ENCODE results near the gene NAGA.
"Not testable (repeated sequence)": the region's sequence is repeated elsewhere in the genome, so short reads cannot be mapped to it uniquely, and the experiment has no call there.

Gene NAGA

DNA sequence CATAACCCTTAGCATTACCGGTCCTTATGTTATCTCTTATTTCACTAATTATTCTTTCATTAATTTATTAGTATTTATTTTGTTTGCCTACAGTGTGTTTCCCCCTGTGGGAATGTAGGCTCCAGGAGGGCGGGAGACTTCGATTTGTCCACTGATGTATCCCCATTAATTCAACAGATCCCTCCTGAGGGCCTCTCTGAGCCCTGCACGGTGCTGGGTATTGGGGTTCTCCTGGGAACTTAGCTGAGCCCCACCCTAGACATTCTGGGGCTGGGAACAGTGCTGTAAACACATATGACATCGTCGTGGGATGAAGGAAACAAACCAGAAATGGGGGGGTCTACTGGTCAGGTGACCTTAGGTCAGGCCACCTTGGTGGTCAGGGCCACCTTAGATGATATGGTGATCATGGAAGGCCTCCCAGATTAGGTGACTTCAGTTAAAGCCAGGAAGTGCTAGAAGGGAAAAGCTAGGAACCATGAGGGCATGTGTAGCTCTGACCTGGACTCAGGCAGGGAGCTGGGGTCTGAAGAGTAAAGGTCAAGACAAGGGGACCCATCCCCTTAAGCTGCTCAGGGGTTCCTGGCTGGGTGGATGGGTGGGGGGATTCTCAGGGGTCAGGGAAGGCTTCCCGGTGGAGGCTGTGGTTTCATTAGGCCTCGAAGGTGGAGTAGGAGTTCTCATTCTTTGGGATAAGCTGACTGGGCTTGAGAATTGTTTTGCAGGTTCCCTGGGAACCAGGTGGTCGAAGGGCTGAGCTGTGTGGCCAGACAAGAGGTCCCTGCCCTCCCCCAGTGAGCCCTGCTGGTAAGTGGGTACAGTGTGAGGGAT, 4.4 kb upstream of the NAGA start:
- no peak for DNase-seq (ENCODE audit: low spot score)

DNA sequence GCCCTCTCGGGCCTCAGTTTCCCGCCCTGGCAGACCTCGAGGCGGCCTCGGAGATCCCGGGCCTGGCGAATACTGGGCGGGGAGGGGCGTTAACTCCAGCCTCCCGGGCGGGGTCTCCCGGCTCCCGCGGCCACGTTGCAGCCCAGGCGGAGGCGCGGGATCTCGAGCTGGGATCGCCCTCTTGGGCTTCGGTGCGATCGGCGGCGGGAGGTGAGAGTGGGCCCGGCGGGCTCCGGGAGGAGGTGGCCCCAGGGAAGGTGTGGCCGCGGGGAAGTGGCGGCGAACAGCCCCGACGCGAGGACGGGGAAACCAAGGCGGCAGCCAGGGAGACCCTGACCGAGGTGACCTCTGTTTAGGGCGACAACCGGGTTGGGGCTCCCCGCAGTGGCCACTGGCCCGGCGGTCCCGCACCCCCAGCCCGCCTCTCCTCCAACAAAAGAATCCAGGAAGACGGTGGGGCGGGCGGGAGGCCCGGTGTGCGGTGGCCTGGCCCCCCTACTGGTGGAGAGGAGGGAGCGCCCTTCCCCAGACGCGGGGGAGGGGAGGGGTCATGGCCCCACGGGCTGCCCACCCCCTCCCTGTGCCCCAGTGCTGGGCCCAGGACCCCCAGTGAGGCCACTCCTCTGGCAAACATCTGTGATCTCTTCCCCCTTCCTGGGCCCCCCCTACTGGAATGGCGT, 3.7 kb upstream of the NAGA start, which contains the start of gene PHETA2:
Gene PHETA2, plus strand, starts transcription at position 117 of the 680 bp plus-strand sequence. CDS start 3,046 bp downstream, outside the sequence.
- no peak for DNase-seq (ENCODE audit: low spot score)

DNA sequence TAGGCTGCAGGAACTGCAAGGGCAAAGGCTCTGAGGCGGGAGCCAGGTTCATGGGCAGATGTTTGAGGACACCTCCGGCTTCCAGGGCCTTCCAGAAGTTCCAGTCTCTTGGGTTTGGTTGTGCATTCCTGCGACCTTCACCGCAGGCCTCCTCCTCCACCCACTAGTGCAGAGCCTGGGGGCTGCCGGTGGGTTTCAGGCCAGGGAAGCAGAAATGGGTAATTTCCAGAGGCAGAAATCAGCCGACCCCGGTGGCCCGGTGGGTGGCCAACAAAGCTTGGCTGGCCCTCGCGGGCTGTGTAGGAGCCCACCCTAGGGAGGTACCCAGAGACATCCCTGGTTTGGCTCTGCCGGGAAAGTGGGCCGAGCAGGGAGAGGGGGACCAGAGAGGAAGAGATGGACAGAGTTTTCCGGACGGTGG, 3.0 kb upstream of the NAGA start:
- DNase-seq (ENCODE audit: low spot score) = no peak

DNA sequence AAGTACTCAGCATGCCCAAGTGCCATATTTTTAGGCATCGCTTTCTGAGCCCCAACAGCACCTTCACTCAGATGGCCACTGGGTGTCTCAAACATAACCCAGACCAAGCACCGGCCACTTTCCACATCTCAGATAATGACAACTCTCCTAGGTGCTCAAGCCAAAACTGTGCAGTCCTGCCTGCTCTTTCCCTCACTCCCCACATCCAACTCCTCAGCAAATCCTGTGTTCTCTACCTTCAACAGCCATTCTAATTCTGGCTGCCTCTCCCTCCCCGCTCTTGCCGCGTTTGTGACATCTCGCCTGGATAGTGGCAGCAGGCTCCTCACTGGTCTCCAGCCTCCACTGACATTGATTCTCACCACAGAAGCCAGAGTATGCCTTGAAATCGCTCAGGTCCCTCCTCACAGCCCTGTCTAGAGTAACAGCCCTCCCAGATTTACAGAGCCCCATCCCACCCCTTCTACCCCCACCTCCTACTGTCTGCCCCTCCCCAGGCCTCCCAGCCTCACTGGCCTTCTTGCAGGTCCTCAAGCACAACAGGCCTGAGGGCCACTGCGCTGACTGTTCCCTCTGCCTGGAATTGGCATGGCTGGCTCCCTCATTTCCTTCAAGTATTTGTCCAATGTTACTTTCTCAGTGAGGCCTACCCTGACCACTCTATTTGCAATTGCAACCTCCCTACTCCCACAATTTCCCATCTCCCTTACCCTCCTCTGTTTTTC, 2.2 kb upstream of the NAGA start:
- no peak for DNase-seq (ENCODE audit: low spot score)

DNA sequence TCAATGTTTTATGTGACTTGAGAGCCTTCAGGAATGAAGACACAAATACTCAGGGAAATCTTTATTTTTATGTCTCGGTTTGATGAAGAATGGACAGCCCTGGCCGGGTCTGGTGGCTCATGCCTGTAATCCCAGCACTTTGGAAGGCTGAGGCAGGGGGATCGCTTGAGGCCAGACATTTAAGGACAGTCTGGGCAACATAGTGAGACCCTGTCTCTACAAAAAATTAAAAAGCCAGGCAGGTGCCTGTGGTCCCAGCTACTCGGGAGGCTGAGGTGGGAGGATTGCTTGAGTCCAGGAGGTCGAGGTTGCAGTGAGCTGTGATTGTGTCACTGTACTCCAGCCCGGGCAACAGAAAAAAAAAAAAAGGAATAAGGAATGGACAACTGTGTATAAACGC, 896 bp upstream of the NAGA start:
- DNase-seq (ENCODE audit: low spot score) = not testable (repeated sequence)

DNA sequence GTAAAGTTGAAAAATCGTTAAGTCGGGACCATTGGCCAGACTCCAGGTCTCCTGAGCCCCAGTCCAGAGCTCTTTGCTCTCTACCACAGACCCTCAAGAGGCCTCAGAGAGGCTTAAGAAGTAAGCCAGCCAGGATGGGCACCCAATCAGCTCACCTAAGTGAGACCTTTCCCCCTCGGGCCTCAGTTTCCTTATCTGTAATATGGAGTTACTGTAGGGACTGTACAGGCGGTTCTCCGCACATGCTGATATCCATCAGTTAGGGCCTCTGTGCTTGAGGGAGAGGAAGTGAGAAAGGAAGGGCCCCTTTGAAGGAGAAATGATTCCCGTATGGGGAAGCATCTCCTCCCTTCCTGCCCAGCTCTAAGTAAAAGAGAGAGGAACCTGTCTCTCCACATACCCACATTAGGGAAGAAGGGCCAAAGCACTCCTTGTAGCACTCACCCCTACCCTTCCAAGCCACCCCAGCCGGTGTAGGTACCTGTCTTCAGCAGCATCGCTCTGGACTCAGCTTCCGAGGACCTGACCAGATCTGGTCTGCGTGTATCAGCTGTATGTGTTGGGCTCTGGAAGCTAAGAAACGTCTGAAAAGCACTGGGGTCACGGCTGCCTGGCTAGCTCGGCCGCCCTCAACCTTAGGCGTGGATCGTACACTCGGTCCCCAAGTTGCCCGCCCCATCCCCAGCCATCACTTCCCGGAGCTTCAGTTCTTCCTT, 653 bp downstream of the NAGA start:
- no peak for DNase-seq (ENCODE audit: low spot score)

DNA sequence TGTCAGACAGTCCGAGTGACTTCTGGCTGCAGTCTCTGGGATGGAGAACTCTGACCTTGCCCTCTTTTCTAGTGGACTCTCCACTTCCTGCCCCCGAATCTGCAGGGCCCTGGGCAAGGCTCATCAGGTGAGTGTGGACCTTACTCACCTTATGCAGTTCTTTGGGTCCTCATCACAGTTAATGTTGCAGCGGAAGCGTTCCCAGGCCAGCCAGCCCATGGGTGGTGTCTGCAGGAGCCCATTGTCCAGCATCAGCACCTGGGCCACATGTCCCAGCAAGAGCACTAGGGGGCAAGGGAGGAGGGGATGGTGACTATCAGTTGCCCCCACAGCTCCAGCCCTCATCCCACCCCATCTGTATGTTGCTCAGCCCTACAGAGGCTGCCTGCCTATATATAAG, 2.3 kb downstream of the NAGA start:
- no peak for DNase-seq (ENCODE audit: low spot score)

DNA sequence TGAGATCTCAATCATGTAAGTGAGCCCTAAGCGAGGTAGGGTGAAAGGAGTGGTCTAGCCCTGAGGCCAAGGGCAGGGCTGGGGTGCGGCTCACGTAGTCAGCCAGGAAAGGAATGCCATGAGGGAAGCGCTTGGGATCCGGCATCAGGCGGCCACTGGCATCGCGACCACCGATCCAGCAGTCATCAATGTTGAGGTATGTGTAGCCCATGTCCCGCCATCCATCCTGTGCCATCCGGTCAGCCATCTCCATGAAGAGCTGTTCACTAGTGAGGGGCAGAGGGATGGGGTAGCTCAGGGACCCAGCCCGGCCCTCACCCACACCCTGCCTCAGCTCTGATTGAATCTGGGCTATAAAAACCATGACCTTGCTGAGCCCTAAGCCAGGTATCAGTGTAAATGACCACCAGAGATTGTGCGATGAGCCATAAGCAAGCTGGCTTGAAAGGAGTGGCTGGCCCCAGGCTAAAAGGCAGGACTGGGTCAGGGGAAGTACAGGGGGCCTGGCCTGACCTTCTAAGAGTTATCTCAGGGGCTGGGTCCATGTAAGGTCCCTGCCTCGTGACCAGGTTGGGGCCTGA, 2.9 kb downstream of the NAGA start:
- no peak for DNase-seq (ENCODE audit: low spot score)

DNA sequence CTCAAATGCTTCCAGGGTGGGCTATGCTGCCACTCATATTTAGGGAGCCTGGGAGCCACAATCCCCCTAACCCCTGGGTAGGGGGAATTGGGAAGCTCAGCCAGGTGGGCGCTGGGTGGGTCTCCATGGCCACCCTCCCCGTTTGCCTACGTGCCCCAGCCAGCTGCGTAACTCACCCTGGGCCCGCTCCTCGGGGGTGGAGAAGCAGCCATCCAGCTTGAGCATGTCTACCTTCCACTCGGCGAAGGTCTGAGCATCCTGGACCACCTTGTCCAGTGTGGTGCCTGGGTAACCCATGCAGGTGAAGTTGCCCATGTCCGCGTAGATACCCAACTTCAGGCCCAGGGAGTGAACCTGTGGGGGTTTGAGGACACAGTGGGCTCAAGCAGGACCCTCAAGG, 3.7 kb downstream of the NAGA start:
- no peak for DNase-seq (ENCODE audit: low spot score)

DNA sequence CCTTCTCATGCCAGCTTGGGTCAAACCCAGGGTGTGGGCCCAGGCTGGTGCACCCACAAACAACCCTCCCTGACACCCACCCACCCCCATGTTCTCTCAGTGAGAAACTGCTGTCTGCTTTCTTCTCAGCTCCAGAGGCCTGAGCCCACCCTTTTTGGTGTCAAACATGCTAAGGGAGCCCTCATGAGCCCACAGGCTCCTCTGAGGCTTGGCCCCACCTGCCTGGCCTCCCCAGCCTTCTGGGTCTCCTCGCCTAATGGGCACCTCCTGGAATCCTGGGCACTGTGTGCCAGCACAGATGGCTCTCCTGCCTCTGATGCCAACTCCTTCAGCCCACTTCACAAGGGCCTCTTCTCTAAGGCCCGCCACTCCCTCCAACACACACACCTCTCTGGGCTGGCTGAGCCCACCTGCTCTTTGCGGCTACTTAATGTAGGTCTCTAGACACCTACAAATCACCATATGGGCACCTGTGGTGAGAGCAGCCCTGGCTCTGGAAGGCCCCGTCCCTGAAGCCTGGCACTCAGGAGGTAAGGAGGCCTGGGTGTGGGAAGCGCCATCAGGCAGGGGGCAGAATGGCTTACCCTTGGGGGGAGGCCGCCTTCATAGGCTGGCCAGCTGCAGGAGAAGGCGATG, 4.4 kb downstream of the NAGA start:
- DNase-seq (ENCODE audit: low spot score) = no peak

DNA sequence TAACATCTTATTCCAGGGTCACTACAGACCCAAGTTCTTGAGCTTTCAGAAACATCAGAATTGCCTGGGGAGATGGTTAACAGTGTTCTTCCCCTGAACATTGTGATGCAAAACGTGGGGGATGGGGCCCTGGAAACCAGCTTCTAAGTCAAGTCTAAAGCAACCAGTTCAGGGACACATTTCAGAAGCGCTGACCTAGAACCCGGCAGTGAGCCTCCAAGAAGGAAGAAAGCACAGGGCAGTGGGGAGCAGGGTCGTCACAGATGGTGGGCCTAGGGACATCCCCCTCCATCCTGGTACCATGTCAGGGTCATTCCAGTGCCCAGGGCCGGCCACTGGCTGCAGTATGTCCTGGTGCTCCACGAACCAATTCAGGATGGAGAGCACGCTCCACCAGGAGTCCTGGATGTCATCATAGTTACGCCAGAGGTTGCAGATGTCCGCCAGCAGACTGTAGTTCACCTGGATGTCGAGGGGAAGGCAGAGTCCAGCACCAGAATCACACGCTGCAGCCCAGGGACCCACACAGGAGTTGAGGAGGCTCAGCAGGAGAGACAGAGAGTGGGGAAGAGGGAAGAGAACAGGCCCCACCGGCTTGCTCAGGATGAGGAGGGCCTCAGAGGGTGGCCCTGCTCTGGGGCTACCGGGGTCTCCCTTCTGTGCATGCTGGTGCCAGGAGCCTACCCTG, 5.0 kb downstream of the NAGA start:
- no peak for DNase-seq (ENCODE audit: low spot score)

DNA sequence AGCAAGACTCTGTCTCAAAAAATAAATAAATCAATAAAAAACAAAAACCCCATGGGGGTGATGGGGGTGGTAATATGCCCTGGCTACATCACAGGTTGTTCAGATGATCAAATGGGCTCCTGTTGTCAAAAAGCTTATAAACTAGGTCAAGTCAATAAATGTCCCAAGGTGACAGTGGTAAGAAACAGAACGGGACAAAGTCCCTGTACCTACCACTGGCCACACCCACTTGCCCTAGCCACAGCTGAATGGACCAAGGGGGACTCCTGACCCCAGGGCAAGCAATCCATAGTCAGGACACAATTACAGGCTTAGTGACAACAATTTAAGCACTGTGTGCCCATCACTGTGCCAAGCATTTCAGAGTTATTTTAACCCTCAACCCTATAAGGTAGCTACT, 6.0 kb downstream of the NAGA start:
- no peak for DNase-seq (ENCODE audit: low spot score)

DNA sequence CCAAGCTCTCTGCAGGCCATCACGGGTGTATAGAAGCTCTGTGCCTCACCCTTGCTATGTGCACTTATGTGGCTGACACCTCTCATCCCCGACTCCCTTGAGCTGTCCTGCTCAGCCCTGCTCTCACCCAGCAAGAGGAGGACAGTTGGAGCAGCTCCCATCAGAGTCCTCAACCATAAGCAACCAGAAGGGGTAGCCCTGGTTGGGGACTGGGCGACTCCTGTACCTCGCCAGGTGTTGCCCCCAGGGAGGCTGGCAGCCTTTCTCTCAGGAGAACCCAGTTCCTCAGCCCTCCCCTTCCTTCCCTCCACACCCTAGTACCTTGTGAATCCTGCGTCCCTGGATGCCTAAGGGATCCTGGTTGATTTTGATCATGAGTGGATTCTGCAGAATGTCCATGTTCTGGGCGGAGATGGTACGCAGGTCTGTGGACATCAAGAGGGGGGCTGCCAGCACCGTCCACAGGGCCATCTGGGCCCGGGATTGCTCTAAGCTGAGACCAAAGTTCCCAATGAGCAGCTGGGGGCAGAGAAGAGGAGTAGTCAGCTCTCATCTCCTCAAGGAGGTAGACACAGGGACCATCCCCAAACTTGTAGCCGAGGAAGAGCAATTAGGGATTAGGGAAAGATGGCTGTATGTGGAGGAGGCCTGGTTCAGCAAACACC, 8.0 kb downstream of the NAGA start:
- DNase-seq (ENCODE audit: low spot score) = no peak

DNA sequence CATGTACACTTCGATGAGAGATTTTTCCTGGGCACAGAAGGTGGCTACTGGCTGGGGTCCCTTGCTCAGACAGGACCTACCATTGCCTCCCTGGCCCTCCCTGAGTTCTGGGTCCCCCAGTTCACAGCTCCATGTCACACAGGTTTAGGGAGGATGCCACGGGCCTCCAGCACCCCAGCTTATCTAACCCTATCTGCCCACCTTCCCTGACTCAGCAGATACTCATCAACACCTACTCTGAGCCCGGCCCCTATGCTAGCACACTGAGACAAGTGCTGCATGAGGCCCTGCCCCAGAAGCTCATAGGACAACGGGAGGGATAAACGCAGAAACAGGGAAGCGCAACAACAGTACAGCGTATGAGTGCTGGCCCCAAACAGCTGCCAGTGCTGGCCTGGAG, 9.6 kb downstream of the NAGA start:
- no peak for DNase-seq (ENCODE audit: low spot score)

DNA sequence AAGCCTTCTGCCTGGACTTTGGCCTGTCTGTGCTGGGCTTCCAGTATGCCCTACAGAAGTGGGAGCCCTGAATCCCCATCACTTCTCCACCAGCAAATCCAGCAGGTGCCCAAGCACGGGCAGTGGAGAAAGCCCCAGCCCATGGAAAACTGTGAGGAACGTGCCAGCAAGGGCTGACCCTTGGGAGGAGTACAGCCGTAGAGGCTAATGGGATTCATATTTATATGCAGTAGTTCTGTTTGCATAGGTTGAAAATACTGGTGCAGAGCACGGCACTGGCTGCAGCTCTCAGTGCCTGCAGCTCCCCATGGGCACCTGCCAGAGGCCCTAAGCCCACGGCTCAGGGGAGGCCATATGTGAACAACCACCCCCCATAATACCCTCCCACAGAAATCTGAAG, 10.1 kb downstream of the NAGA start:
- no peak for DNase-seq (ENCODE audit: low spot score)

DNA sequence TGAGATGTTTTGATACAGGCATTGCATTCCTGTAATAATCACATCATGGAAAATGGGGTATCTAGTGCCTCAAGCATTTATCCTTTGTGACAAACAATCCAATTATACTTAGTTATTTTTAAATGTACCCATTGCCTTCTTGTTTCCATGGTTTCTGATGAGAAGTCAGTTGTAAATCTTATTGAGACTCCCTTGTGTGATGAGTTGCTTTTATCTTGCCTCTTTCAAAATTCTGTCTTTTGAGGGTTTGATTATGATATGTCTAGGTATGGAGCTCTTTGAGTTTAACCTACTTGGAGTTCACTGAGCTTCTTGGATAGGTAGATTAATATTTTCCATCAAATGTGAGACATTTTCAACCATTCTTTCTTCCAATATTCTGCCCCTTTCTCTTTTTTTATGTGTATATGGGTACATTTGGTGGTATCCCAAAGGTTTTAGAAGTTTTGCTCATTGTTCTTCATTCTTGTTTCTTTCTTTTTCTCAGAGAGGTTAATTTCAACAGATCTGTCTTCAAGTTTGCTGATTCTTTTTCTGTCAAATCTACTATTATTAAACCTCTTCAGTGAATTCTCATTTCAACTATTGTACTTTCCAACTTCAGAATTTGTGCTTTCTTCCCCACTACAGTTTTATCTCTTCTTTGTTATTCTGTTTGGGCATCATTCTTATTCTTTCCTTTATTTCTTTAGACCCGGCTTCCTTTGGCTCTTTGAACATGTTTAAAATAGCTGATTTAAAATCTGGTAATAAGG, 13.7 kb downstream of the NAGA start:
- no peak for DNase-seq (ENCODE audit: low spot score)

DNA sequence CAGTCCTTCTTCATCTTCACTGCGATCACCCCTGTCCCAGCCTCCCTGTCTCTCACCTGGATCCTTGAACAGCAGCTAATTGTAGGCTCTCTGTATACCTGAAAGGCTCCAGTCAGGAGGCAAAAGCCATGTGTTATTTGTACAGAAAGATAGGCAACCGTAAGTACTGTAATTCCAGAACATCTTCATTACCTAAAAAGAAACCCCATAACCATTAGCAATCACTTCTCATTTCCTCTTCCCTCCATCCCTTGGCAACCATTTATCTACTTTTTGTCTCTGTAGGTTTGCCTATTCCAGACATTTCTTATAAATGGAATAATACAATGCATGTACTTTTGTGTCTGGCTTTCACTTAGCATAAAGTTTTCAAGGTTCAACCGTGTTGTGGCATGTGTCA, 17.8 kb downstream of the NAGA start:
- DNase-seq (ENCODE audit: low spot score) = no peak

DNA sequence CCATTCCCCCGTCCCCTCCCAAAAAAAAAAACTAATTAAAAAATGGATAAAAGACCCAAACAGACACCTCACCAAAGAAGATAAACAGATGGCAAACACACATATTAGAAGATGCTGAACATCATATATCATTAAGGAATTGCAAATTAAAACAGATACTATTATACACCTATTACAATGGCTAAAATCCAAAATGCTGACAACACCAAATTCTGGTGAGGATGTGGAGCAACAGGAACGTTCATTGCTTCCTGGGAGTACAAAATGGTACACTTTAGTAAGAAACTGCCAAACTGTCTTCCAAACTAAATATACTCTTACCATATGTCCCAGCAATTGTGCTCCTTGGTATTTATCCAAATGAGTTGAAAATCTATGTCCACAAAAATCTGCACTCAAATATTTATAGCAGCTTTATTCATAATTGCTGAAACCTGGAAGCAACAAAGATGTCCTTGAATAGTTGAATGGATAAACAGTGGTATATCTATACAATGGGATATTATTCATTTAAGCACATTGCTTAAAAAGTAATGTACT, 19.9 kb downstream of the NAGA start:
- no peak for DNase-seq (ENCODE audit: low spot score)

DNA sequence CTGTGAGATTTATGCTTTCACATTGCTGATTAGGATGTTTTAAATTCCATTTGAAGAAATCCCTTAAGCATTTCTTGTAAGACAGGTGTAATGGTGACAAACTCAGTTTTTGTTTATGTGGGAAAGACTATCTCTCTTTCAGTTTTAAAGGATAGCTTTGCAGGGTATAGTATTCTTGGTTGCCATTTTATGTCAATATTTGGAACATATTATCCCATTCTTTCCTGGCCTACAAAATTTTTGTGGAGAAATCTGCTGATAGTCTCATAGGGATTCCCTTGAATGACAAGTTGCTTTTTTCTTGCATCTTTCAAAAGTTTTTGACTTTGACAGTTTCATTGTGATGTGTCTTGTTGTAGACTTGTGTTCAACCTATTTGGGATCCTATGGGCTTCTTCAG, 28.8 kb downstream of the NAGA start:
- no peak for DNase-seq (ENCODE audit: low spot score)

Measured in SW480 (cell line).